Right renal cortex interstitium (tissue), 3 donors: Measurements from ENCODE around the gene MLLT3. TPM values are rescaled to one million over a fixed set of nuclear protein-coding genes. Genes with fewer than 3 reads are reported as not detected.

Experiments used
- polyA plus RNA-seq, 3 donors: library from polyadenylated mRNA; unstranded; fragments of 120-200 nt; gene quantifications; one replicate each; pipeline ENCODE4 v1.2.1, GENCODE V29; 2013; ENCODE audit not compliant: insufficient read length in 3 of 3

MLLT3 gene
- polyA plus RNA-seq, 3 donors = 32.4 to 40.2 (median 36.6) TPM

Other genes with a start within 250 kb of the MLLT3 start
- gene FOCAD, start 61.8 kb upstream of the MLLT3 start, polyA plus RNA-seq = 10 to 100 TPM; 34.2 to 38.6 (median 34.5) TPM